Activated T-helper 1 cell treated with anti-CD3 and anti-CD28 coated beads, Interleukin-12 subunit alpha, Interleukin-12 subunit beta, Interleukin-2, Interleukin-4 antibody, amounts not matched to agents 30 ng/mL and 10 ng/mL and 1 ng/mL, durations not matched to agents 14 hours and 24 hours and 36 hours (primary cell): ENCODE results near the gene MSL1. TPM values are rescaled to one million over a fixed set of nuclear protein-coding genes. Genes with fewer than 3 reads are reported as not detected.

Experiments used
- DNase-seq: peaks from one replicate; pipeline ENCODE4 v3.0.0; 2021; ENCODE audit warnings: low spot score
- H3K27ac Mint-ChIP-seq: one replicate; pipeline ENCODE4 v1.8.0; 2021; ENCODE audit warnings: mild to moderate bottlenecking, mixed read lengths
- H3K27me3 Mint-ChIP-seq: one replicate; pipeline ENCODE4 v1.8.0; 2022; ENCODE audit warnings: mild to moderate bottlenecking, moderate library complexity, mixed read lengths; ENCODE audit not compliant: insufficient read depth
- H3K36me3 Mint-ChIP-seq: one replicate; pipeline ENCODE4 v1.8.0; 2021; ENCODE audit warnings: low read depth, mixed read lengths
- H3K4me1 Mint-ChIP-seq: one replicate; pipeline ENCODE4 v1.8.0; 2021; ENCODE audit warnings: low read depth, mixed read lengths
- H3K4me3 Mint-ChIP-seq: one replicate; pipeline ENCODE4 v1.8.0; 2021; ENCODE audit warnings: mild to moderate bottlenecking, moderate library complexity, mixed read lengths
- H3K9me3 Mint-ChIP-seq: one replicate; pipeline ENCODE4 v1.8.0; 2021; ENCODE audit warnings: mixed read lengths
- intact Hi-C: fragments of 100-400 bp; cut with micrococcal nuclease; formaldehyde crosslinking; loops from one replicate; pipeline ENCODE4 v1.15.1; 2024
- total RNA-seq: library from RNA; stranded (reverse); gene quantifications from 2 replicates; pipeline ENCODE4 v1.2.3, GENCODE V29; 2022

MSL1 gene
- total RNA-seq, 1 donor from 2014 or later, result 87.6 TPM

DNA sequence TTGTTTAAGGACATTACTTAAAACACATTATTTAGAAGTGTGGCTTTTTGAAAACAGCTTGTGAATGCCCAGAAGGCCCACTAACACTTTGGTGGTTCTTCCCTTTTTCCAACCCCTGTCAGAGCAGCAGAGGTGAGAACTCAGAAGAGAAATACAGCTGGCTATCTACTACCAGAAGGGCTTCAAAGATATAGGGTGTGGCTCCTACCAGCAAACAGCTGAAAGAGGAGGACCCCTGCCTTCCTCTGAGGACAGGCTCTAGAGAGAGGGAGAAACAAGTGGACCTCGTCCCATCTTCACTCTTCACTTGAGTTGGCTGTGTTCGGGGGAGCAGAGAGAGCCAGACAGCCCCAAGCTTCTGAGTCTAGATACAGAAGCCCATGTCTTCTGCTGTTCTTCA lies 48.6 kb downstream of the MSL1 start:
- Mint-ChIP-seq H3K27me3 (no peaks in the 10 kb centered on the region), H3K4me3 (no peak overlapping the region), H3K27ac (no peak overlapping the region), H3K36me3 (peaks cover 46% of the 10 kb centered on the region), H3K9me3 (no peaks in the 10 kb centered on the region), H3K4me1 (peaks cover 10% of the 10 kb centered on the region)
- intact Hi-C loops, result no loop called here
- no peak for DNase-seq

DNA sequence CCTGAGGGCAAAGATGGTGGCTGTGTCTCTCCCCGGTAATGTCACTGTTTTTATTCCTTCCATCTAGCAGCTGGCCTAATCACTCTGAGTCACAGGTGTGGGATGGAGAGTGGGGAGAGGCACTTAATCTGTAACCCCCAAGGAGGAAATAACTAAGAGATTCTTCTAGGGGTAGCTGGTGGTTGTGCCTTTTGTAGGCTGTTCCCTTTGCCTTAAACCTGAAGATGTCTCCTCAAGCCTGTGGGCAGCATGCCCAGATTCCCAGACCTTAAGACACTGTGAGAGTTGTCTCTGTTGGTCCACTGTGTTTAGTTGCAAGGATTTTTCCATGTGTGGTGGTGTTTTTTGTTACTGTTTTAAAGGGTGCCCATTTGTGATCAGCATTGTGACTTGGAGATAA lies 50.0 kb downstream of the MSL1 start:
- no peak for DNase-seq
- Mint-ChIP-seq H3K4me1 (peaks cover 13% of the 10 kb centered on the region), H3K27ac (no peak overlapping the region), H3K4me3 (no peak overlapping the region), H3K36me3 (peaks cover 53% of the 10 kb centered on the region), H3K27me3 (no peaks in the 10 kb centered on the region), H3K9me3 (no peaks in the 10 kb centered on the region)
- intact Hi-C loops, result no loop called here

DNA sequence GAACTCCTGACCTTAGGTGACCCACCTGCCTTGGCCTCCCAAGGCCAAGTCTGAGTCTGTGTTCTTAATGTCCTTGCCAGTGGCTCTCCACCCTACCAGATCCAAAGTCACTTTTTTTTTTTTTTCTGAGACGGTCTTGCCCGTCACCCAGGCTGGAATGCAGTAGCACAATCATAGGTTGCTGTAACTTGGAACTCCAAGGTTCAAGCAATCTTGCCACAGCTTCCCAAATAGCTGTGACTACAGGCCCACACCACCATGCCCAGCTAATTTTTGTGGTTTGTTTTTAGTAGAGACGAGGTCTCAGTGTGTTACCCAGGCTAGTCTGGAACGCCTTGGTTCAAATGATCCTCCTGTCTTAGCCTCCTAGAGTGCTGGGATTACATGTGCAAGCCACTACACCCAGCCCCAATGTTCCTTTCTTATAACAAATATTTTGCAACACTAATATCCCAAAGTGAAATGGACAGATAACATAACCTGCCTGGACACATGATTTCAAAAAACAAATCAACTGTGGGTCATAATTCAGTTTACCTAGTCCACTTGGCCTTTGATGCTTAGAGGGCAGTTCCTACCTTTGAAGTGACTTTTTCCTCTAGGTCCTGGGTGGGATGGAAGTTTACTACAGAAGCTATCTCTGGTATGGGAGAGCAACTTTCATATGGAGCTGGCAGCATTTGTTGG lies 51.5 kb downstream of the MSL1 start:
- peaks cover 16% of the 10 kb centered on the region for H3K4me1 Mint-ChIP-seq
- no peak for DNase-seq
- H3K9me3 Mint-ChIP-seq, result no peaks in the 10 kb centered on the region
- no peak overlapping the region for H3K27ac Mint-ChIP-seq
- intact Hi-C loops, result no loop called here
- H3K4me3 Mint-ChIP-seq, result no peak overlapping the region
- H3K36me3 Mint-ChIP-seq, result peaks cover 50% of the 10 kb centered on the region
- no peaks in the 10 kb centered on the region for H3K27me3 Mint-ChIP-seq

DNA sequence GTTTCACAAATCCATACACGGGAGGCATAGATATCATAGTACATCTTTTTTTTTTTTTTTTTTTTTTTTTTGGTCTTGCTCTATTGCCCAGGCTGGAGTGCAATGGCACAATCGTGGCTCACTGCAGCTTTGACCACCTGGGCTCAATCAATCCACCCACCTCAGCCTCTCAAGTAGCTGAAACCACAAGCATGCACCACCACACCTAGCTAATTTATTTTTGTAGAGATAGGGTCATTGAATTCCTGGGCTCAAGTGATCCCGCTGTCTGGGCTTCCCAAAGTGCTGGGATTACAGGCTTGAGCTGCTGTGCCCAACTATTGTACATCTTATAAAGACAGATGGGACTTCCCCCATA lies 52.0 kb downstream of the MSL1 start:
- Mint-ChIP-seq H3K27me3 (no peaks in the 10 kb centered on the region), H3K27ac (no peak overlapping the region), H3K9me3 (no peaks in the 10 kb centered on the region), H3K36me3 (peaks cover 46% of the 10 kb centered on the region), H3K4me3 (no peak overlapping the region), H3K4me1 (peaks cover 10% of the 10 kb centered on the region)
- DNase-seq, result no peak
- intact Hi-C loops, result no loop called here

GRCh38 chr17:40174514-40174913 lies 52.7 kb downstream of the MSL1 start:
- peaks cover 8% of the 10 kb centered on the region for H3K4me1 Mint-ChIP-seq
- H3K4me3 Mint-ChIP-seq, result no peak overlapping the region
- H3K27me3 Mint-ChIP-seq, result no peaks in the 10 kb centered on the region
- peaks cover 43% of the 10 kb centered on the region for H3K36me3 Mint-ChIP-seq
- intact Hi-C loops, result no loop called here
- H3K9me3 Mint-ChIP-seq, result no peaks in the 10 kb centered on the region
- peak overlapping the region; percentile 36 for H3K27ac Mint-ChIP-seq
- no peak for DNase-seq

GRCh38 chr17:40175928-40176753 lies 54.4 kb downstream of the MSL1 start:
- Mint-ChIP-seq H3K27me3 (no peaks in the 10 kb centered on the region), H3K9me3 (no peaks in the 10 kb centered on the region), H3K4me3 (peak overlapping the region; percentile 51), H3K36me3 (peaks cover 38% of the 10 kb centered on the region), H3K4me1 (peaks cover 8% of the 10 kb centered on the region), H3K27ac (peak overlapping the region; percentile 70)
- no peak for DNase-seq
- intact Hi-C loops, result loop anchor here (2.0 kb wide), 3 partner anchors 15 to 63 kb away; partner anchors contain the start of gene WIPF2

DNA sequence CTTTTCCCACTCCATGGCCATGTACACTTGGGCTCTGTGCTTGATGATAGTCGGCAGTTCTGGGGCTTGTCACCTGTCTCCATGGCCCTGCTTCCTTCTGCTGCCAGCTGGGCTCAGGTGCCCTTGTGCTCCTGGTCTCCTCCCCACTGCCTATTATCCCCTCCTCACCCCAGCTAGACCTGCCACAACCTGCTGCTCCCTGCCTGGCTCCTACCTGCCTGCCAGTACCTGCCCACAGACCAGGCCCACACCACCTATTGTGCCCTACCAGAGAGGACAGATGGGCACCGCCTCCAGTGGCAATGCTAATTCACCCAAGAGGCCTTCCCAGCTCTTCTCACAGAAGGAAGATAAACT lies 55.0 kb downstream of the MSL1 start:
- Mint-ChIP-seq H3K4me1 (peaks cover 8% of the 10 kb centered on the region), H3K27ac (peak overlapping the region; percentile 70), H3K36me3 (peaks cover 33% of the 10 kb centered on the region), H3K9me3 (no peaks in the 10 kb centered on the region), H3K27me3 (no peaks in the 10 kb centered on the region), H3K4me3 (peak overlapping the region; percentile 51)
- DNase-seq, result no peak
- intact Hi-C loops, result loop anchor here (1.0 to 2.0 kb wide), 4 partner anchors 8 to 64 kb away; partner anchors contain the start of gene WIPF2

DNA sequence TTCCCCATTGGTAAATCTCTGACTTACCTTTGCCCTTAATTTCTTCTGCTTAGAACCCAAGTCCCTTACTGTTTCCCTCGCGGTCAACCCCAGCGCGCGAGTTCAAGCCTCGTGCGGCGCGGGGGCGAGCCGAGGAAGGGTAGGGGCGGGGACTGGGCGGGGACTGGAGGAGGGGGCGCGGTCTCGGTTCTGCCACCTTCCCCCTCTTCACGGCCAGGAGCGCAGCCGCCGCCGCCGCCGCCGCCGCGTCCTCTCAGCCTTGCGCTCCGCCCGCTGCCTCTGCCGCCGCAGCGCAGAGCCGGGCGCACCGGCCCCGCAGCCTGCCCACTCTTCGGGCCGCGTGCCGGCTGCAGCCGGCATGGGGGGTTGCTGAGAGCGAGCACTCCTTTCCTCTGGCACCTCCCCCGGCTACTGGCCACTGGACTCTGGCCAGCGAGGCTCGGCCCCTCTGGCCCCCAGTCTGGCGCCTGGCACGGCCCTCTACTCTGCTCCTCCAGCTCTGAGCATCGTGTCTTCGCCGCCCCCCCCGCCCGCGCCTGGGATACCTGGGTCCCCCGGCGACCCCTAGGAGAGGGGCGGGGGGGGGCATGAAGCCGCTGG lies 55.6 kb downstream of the MSL1 start, which contains the start of gene RAPGEFL1:
Gene RAPGEFL1 (plus strand): TSS at position 196 of the 600 bp plus-strand sequence. CDS start 392 bp downstream, at position 588.
- H3K27ac Mint-ChIP-seq, result peak within 1 kb of the TSS; percentile 70
- intact Hi-C loops, result loop anchor here (1.0 to 2.0 kb wide), 4 partner anchors 9 to 65 kb away; partner anchors contain the start of gene WIPF2
- DNase-seq, result peak; percentile 69
- peak within 1 kb of the TSS; percentile 51 for H3K4me3 Mint-ChIP-seq
- H3K9me3 Mint-ChIP-seq, result no peaks in the 10 kb centered on the region
- H3K27me3 Mint-ChIP-seq, result no peaks in the 10 kb centered on the region
- H3K4me1 Mint-ChIP-seq, result peaks cover 8% of the 10 kb centered on the region
- H3K36me3 Mint-ChIP-seq, result peaks cover 27% of the 10 kb centered on the region

- intact Hi-C loops, result no loop called here
- no peak for DNase-seq
- no peaks in the 10 kb centered on the region for H3K9me3 Mint-ChIP-seq
These were observed 56.3 kb downstream of the MSL1 start for GRCh38 chr17:40178021-40178601.

GRCh38 chr17:40178660-40179059 lies 56.9 kb downstream of the MSL1 start:
- Mint-ChIP-seq H3K4me3 (peak overlapping the region; percentile 7), H3K27me3 (no peaks in the 10 kb centered on the region), H3K4me1 (peaks cover 8% of the 10 kb centered on the region), H3K27ac (no peak overlapping the region), H3K36me3 (peaks cover 19% of the 10 kb centered on the region), H3K9me3 (no peaks in the 10 kb centered on the region)
- DNase-seq, result no peak
- intact Hi-C loops, result no loop called here

More at GRCh38 chr17:40178021-40178601, 56.3 kb downstream of the MSL1 start:
- H3K4me1 Mint-ChIP-seq, result peaks cover 8% of the 10 kb centered on the region
- peaks cover 23% of the 10 kb centered on the region for H3K36me3 Mint-ChIP-seq
- H3K4me3 Mint-ChIP-seq, result peak overlapping the region; percentile 7
- H3K27ac Mint-ChIP-seq, result no peak overlapping the region
- H3K27me3 Mint-ChIP-seq, result no peaks in the 10 kb centered on the region

GRCh38 chr17:40179923-40180659 lies 58.3 kb downstream of the MSL1 start:
- Mint-ChIP-seq H3K27ac (no peak overlapping the region), H3K27me3 (no peaks in the 10 kb centered on the region), H3K4me3 (peak overlapping the region; percentile 47), H3K9me3 (no peaks in the 10 kb centered on the region), H3K36me3 (peaks cover 17% of the 10 kb centered on the region), H3K4me1 (peaks cover 8% of the 10 kb centered on the region)
- intact Hi-C loops, result no loop called here
- no peak for DNase-seq

- peaks cover 8% of the 10 kb centered on the region for H3K4me1 Mint-ChIP-seq
- no peaks in the 10 kb centered on the region for H3K27me3 Mint-ChIP-seq
- DNase-seq, result no peak
- H3K9me3 Mint-ChIP-seq, result no peaks in the 10 kb centered on the region
- H3K4me3 Mint-ChIP-seq, result no peak overlapping the region
- intact Hi-C loops, result no loop called here
- no peak overlapping the region for H3K27ac Mint-ChIP-seq
- peaks cover 15% of the 10 kb centered on the region for H3K36me3 Mint-ChIP-seq
These were observed 58.9 kb downstream of the MSL1 start for GRCh38 chr17:40180694-40181093.
